AG20443 (cell line): ENCODE measurements around the gene LRGUK.
"Not testable (repeated sequence)": the region's sequence is repeated elsewhere in the genome, so short reads cannot be mapped to it uniquely, and the experiment has no call there.

ENCODE experiments used
- DNase-seq: peaks from one replicate; pipeline ENCODE4 v3.0.0; 2012; ENCODE audit warnings: low spot score, mixed read lengths

Gene LRGUK

DNA sequence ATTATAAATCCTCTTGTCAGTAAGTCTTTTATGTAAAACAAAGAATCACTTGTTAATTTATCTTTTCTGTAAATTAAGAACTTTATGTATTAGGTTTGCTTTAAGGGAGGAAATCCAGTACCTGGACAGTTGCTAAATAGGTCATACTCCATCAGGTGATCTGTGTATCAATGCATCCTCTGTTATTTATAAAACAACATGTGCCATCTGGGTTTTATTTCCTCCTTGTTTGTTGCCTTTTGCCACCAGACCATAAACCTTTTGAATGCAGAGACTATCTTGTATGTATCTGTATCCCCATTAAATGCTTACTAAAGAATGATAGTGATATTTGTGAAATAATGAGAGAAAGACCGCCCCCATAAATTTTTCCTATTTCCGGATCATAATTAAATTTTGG lies 119.6 kb downstream of the LRGUK start:
- no peak for DNase-seq

DNA sequence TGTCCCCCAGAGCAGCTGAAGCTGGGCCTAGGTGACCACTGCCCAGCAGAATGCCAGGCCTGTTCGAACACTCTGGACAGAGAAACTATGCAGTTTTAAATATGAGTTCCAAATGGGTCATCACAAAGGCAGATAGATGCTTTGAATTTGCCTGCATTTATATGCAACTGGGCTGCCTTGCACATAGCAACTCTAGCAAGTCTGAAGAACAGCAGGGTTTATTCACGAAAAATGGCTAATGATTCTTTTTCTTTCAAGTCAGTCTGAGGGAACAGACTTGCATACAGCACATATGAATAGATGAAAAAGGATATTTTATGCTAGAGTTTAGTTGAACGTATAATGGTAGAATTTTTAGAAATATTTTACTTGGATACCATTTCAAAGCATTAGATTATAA lies 121.1 kb downstream of the LRGUK start:
- no peak for DNase-seq

DNA sequence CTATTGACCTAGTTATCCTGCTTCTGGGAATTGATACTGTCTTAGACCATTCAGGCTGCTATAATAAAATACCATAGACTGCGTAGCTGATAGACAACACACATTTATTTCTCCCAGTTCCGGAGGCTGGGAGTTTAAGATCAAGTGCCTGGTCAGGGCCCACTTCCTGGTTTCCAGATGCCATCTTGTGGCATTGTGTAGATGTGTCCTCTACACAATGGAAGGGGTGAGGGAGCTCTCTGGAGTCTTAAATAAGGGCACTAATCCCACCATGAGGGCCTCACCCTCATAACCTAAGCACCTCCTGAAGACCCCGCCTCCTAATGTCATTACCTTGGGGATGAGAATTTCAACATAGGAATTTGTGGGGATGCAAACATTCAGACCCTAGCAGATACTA lies 127.2 kb downstream of the LRGUK start:
- no peak for DNase-seq

DNA sequence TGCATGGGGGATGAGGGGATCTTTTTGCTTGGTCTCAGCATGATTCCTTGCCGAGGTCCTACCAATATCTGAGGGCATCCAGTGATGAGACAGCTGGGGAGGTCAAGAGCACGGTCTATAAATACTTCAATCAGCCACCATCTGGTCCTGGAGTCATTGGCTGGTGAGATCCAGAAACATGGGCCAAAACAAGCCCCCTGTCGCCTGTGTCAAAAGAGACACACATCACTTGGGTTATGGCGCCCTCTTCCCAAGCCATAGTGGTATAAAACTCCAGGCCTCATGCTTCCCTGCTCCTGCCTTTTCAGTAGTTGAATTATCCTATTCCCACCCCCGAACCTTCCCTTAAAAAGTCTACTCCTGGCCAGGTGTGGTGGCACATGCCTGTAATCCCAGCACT lies 128.7 kb downstream of the LRGUK start:
- DNase-seq: no peak

DNA sequence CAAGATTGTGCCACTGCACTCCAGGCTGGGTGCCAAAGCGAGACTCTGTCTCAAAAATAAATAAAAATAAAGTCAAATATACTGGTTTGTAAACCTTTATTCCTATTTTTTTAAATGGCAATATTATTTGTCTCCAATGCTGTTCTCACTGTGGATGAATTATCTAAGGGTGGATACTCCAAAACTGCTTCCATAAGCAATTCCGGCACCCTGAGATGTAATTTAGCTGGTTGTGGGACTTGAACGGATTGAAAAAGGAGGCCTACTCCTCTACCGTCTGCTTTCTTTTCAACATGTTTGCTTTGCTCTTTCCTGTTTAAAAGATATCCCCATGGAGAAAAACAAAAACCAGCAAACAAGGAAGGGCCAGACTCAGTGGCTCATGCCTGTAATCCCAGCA lies 135.2 kb downstream of the LRGUK start:
- DNase-seq: no peak

- DNase-seq: no peak
These were observed 149.8 kb downstream of the LRGUK start for GRCh38 chr7:134276951-134277350.

GRCh38 chr7:134278502-134279153 lies 151.5 kb downstream of the LRGUK start:
- DNase-seq: no peak

DNA sequence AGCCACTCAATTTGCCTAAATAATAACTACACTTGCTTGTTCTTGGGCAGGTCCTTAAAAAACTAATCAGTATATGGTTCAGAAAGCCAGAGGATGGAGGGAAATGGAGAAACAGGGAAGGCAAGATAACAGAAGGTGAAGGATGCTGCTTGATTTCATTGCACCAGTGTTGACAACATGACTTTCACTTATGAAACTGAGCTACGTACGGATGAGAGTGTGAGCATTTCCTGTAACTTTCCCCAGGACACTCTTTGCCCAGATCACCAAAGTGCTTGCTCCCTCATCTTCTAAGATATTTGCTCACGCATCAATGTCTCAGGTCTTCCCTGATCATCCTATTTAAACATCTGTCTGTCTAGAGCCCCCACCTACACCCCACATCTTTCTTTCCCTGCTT lies 152.2 kb downstream of the LRGUK start:
- no peak for DNase-seq

- no peak for DNase-seq
These were observed 152.8 kb downstream of the LRGUK start for GRCh38 chr7:134279898-134280297.

GRCh38 chr7:134280508-134280907 lies 153.4 kb downstream of the LRGUK start:
- DNase-seq: no peak

DNA sequence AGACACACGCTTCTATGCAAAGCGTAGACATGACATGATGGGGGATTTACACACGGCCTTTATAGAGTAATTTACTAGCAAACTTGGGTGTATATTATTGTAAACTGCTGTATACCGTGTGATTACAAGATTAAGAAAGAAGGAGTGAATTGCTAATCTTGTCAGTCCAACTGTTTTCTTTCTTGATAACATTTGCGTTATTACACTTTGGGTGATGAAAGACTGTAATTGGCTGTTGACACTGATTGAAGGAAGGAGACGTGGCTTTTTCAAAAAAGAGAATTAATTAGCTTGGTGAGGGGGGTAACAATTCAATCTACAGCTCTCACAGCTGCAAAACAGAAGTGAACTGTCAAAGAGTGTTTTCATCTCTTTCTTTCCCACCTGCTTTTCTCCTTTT lies 156.9 kb downstream of the LRGUK start:
- DNase-seq: no peak

DNA sequence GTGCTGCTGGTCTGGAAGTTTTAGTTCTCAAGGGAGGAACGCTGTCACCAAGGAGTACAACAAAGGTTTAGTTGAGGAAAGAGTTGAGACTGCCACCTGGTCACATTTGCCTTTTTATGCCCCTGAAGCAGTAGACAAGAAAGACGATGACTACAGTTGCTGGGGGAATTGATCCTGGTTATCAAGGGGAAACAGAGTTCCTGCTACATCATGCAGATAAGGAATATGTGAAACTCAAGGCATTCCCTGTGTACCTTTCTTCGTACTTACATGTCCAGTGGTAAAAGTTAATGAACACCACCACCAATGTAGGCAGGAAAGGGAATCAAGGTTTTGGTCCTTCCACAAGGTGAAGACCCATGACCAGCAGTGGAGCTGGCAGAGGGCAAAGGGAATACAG lies 157.8 kb downstream of the LRGUK start:
- no peak for DNase-seq

DNA sequence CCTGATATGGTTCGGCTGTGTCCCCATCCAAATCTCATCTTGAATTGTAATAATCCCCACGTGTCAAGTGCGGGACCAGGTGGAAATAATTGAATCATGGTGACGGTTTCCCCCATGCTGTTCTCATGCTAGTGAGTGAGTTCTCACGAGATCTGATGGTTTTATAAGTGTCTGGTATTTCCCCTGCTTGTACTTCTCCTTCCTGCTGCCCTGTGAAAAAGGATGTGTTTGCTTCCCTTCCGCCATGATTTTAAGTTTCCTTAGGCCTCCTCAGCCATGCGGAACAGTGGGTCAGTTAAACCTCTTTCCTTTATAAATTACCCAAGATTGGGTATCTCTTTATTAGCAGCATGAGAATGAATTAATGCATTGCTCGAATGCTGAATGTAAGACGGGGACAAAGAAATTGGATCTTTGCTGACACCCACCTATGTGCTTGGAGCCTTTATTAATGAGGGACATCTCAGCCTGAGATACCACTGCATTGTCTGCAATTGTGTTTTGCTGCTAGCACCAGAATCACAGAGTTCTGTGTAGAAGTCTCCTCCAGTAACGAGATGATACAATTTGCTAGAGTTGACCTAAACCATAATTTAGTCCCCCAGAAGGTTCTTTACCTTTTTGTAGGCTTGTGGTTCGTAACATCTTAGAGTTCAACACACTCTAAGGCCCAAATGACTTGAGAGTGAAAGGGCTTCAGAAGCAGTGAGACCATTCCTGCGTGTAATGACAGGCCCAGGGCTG lies 160.9 kb downstream of the LRGUK start:
- DNase-seq: no peak

- peak; percentile 48 for DNase-seq
These were observed 162.3 kb downstream of the LRGUK start for GRCh38 chr7:134289423-134289822.

GRCh38 chr7:134289841-134290240 lies 162.7 kb downstream of the LRGUK start:
- DNase-seq: no peak

DNA sequence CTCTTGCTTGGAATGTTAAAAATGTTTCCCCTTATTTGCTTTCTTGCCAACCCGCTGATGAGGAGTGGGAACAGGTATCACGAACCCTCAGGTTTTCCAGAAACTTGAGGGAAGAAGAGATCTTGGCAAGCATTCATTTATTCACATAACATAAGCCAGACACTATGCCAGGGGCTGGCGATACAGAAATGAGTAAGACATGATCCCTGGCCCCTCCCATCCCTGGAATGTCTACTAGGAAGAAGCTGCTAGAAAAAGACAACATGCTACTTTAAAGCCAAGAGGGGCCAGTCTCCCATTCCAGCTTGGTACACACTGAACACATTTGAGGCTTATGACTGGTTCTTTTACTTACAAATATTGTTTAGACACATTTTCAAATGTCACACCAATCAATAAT lies 163.1 kb downstream of the LRGUK start:
- DNase-seq: peak; percentile 73

- DNase-seq: no peak
These were observed 166.0 kb downstream of the LRGUK start for GRCh38 chr7:134293002-134293740.

DNA sequence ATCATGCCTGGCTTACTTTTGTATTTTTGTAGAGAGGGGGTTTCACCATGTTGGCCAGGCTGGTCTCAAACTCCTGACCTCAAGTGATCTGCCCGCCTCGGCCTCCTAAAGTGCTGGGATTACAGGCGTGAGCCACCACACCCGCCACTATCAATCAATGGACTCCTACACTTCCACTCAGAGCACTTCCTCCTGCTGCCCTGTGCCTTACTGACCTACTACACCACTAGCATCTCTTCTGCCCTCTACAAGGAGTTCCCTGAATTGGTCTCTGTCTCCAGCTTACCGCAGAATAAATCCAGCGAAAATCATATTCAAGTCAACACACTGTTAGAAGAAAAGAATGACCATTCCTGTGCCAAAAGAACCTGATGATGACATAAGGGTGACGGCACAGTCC lies 168.8 kb downstream of the LRGUK start:
- not testable (repeated sequence) for DNase-seq

DNA sequence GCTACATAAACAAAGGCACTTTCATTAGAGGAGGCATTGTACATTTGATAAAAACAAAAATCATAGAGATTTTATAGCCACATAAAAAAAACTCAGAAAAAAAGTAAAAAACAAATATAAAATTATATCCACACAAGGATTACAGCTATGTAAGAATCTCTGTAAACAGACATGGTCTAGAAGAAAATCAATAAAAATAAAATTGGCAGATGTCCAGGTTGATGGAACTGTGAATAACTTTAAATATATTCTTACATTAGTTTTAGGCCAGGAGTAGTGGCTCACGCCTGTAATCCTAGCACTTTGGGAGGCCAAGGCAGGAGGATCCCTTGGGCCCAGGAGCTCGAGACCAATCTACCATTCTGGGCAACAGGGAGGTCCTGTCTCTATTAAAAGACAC lies 170.3 kb downstream of the LRGUK start:
- DNase-seq: no peak

GRCh38 chr7:134298902-134299683 lies 172.0 kb downstream of the LRGUK start:
- no peak for DNase-seq

DNA sequence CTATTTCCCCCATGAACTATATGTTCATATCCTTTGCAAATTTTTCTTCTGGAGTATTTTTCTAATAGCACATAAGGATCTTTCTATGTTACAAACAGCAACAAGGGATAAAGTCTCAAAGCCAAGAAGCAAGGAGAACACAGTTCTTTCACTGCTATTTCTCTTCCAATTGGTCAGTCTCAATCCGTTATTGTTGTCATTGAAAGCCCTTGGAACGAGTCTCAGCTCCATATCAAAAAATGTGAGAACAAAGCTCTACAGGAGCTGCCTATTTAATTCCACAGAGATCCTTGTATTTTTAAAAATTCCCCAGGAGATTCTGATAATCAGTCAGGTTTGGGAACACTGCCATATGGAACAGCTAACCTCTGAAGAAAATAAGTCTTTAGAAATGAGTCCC lies 173.8 kb downstream of the LRGUK start:
- DNase-seq: no peak

DNA sequence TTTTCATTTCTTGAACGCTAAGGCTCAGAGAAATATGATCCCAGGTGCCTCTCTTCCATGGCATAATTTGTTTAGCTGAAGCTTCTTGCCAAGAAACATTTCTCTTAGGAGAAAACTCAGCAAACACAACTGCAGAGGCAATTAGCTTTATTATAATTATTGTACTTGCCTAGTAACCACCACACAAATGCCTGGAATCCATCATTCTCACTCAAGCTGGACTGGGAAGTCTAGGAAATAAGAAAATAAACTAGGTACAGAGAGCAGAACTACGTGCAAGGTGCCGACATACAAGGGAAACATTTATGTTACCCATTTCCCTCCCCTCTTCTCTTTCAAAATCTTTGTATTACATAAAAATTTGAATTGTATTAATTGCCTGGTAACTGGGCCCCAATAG lies 174.5 kb downstream of the LRGUK start:
- no peak for DNase-seq
